Measurements from ENCODE around the gene ID3. TPM values are rescaled to one million over a fixed set of nuclear protein-coding genes. Genes with fewer than 3 reads are reported as not detected.

The ID3 gene
- total and polyA plus RNA-seq, 2 donors (not counting 3 experiments of a cell fraction or from before 2014, with no cell fraction given) = 277 to 971 TPM

DNA sequence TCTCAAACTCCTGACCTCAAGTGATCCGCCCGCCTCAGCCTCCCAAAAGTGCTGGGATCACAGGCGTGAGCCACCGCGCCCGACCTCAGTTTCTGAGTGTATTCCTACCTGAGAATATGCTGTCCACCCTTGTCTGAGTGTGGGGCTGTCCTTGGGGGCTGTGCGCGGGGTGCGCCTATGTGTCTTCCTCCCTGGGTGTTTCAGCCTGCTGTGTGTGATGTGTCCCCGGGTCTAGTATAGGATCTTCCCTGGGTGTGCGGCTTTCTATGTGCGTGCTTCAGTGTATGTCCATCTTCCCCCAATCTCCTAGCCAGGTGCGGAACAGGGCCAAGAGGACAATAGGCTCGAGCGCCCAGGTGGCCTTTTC, 8.3 kb upstream of the ID3 start:
- ChIA-PET POLR2A (interaction anchor here (1.7 kb wide), 1 partner anchor 13 kb away, joined by 5 read pairs; no protein-coding TSS in a partner anchor), CTCF (interaction anchor here (0.8 to 2.8 kb wide), 6 partner anchors 10 to 70 kb away, joined by 3 to 19 read pairs (median 6); no protein-coding TSS in a partner anchor)
- intact Hi-C loops (cut with micrococcal nuclease) (no loop called here), dilution Hi-C loops (cut with MboI; ENCODE audit: extremely low pct_ligation_motif_present, low sequenced_read_pairs) (no loop called here)
- Histone ChIP-seq H3K4me2 (ENCODE audit: insufficient read depth, low read length) (no peak overlapping the region), H3K79me2 (ENCODE audit: control insufficient read depth, insufficient read depth, low read length) (no peaks in the 10 kb centered on the region), H3K27ac (ENCODE audit: insufficient read depth, low read depth, low read length) (no peak overlapping the region), H2AFZ (ENCODE audit: low read depth, low read length) (peak overlapping the region; percentile 68), H3K4me3 (replicated peaks in 1 of 3; ENCODE audit: insufficient read depth in 1 of 3, low read depth in 1 of 3, low read length in 3 of 3) (peak overlapping the region in 1 of 3 experiments; percentile 44), H3K36me3 (ENCODE audit: control insufficient read depth in 2 of 2, extremely low read depth in 1 of 2, insufficient read depth in 2 of 2, low read length in 2 of 2) (no peaks in the 10 kb centered on the region), H3K4me1 (ENCODE audit: control insufficient read depth, extremely low read depth, insufficient read depth, low read length) (peaks cover 12% of the 10 kb centered on the region), H3K27me3 (ENCODE audit: control insufficient read depth in 2 of 2, insufficient read depth in 2 of 2, low read length in 2 of 2) (no peaks in the 10 kb centered on the region), H4K20me1 (replicated peaks; ENCODE audit: control insufficient read depth, extremely low read depth, insufficient read depth, low read length) (no peaks in the 10 kb centered on the region), H3K9ac (replicated peaks; ENCODE audit: extremely low read depth, insufficient read depth, low read length) (peak overlapping the region; percentile 29), H3K9me1 (replicated peaks; ENCODE audit: control insufficient read depth, extremely low read depth, insufficient read depth, low read length) (no peaks in the 10 kb centered on the region), H3K9me3 (replicated peaks; ENCODE audit: control insufficient read depth, insufficient read depth, low read length) (no peaks in the 10 kb centered on the region)
- no peak for FAIRE-seq
- no TSS peak for BruUV-seq (replicated peaks)
- TF ChIP-seq POLR2AphosphoS5 (IDR thresholded peaks at IDR 0.05; ENCODE audit: insufficient read depth, low read depth, low read length) (no peak), FOS (IDR thresholded peaks at IDR 0.05; ENCODE audit: borderline replicate concordance, insufficient read depth, low read length) (no peak), POLR2A (IDR thresholded peaks at IDR 0.05; ENCODE audit: low read depth, low read length) (no peak), JUN (IDR thresholded peaks at IDR 0.05; ENCODE audit: borderline replicate concordance, insufficient read depth, insufficient read length, low read depth) (no peak), EZH2 (IDR thresholded peaks at IDR 0.05; ENCODE audit: borderline replicate concordance, low read depth, low read length, severe bottlenecking) (no peak), GATA2 (IDR thresholded peaks at IDR 0.05; ENCODE audit: insufficient read depth, insufficient read length, low read depth, low read length) (no peak), MYC (IDR thresholded peaks at IDR 0.05; ENCODE audit: low read depth, low read length) (no peak)
- TF ChIP-seq, protein P1, sequence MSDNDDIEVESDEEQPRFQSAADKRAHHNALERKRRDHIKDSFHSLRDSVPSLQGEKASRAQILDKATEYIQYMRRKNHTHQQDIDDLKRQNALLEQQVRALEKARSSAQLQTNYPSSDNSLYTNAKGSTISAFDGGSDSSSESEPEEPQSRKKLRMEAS (IDR thresholded peaks at IDR 0.05; ENCODE audit: insufficient read depth, insufficient read length) = no peak
- TF ChIP-seq, protein P2, sequence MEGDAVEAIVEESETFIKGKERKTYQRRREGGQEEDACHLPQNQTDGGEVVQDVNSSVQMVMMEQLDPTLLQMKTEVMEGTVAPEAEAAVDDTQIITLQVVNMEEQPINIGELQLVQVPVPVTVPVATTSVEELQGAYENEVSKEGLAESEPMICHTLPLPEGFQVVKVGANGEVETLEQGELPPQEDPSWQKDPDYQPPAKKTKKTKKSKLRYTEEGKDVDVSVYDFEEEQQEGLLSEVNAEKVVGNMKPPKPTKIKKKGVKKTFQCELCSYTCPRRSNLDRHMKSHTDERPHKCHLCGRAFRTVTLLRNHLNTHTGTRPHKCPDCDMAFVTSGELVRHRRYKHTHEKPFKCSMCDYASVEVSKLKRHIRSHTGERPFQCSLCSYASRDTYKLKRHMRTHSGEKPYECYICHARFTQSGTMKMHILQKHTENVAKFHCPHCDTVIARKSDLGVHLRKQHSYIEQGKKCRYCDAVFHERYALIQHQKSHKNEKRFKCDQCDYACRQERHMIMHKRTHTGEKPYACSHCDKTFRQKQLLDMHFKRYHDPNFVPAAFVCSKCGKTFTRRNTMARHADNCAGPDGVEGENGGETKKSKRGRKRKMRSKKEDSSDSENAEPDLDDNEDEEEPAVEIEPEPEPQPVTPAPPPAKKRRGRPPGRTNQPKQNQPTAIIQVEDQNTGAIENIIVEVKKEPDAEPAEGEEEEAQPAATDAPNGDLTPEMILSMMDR (IDR thresholded peaks at IDR 0.05; ENCODE audit: extremely low read depth in 1 of 2, insufficient read depth in 1 of 2, low read depth in 1 of 2, low read length in 2 of 2) = no peak
- no peak for DNase-seq (ENCODE audit: low read depth, low spot score)
